ENCODE measurements around the gene TSKS. TPM values are rescaled to one million over a fixed set of nuclear protein-coding genes. Genes with fewer than 3 reads are reported as not detected.
A peak's percentile ranks its signal among the peaks of the same experiment; 100 is the strongest.

TSKS gene
- polyA plus RNA-seq, 4 donors: 0.07 to 0.54 (median 0.28) TPM; not detected in 1

GRCh38 chr19:49776371-49776764 is 13.3 kb upstream of the TSKS start:
- DNase-seq: no peak
- WGBS, 3 donors: 91 to 99% (median 92%) methylated on average over 6 of the region's 6 CpGs
- FAIRE-seq: no peak
- no peak overlapping the region for H3K27ac ChIP-seq (ENCODE audit: low read depth in 1 of 3, low read length in 2 of 3)
- H3K9me3 ChIP-seq (ENCODE audit: control insufficient read depth in 2 of 2, insufficient read depth in 1 of 2, low read depth in 1 of 2, low read length in 1 of 2): no peaks in the 10 kb centered on the region
- H3K4me1 ChIP-seq (ENCODE audit: control insufficient read depth in 3 of 3, insufficient read depth in 2 of 3, low read depth in 1 of 3, low read length in 2 of 3): peaks cover 0 to 10% (median 0%) of the 10 kb centered on the region in 3 donors
- H3K4me3 ChIP-seq (ENCODE audit: low read depth in 1 of 3, low read length in 3 of 3): no peak overlapping the region
- H3K27me3 ChIP-seq (ENCODE audit: control insufficient read depth in 3 of 3, insufficient read depth in 3 of 3, low read length in 3 of 3): no peaks in the 10 kb centered on the region
- peaks cover 0 to 46% (median 2%) of the 10 kb centered on the region in 3 donors for H3K36me3 ChIP-seq (ENCODE audit: control insufficient read depth in 3 of 3, insufficient read depth in 2 of 3, low read depth in 1 of 3, low read length in 3 of 3)

- WGBS, 3 donors: 92 to 96% (median 94%) methylated on average over 20 of the region's 20 CpGs
- H3K27me3 ChIP-seq (ENCODE audit: control insufficient read depth in 3 of 3, insufficient read depth in 3 of 3, low read length in 3 of 3): no peaks in the 10 kb centered on the region
- H3K9me3 ChIP-seq (ENCODE audit: control insufficient read depth in 2 of 2, insufficient read depth in 1 of 2, low read depth in 1 of 2, low read length in 1 of 2): no peaks in the 10 kb centered on the region
- no peak overlapping the region for H3K4me3 ChIP-seq (ENCODE audit: low read depth in 1 of 3, low read length in 3 of 3)
- FAIRE-seq (no peak), DNase-seq (no peak)
- H3K4me1 ChIP-seq (ENCODE audit: control insufficient read depth in 3 of 3, insufficient read depth in 2 of 3, low read depth in 1 of 3, low read length in 2 of 3): peaks cover 0 to 8% (median 0%) of the 10 kb centered on the region in 3 donors
- H3K27ac ChIP-seq (ENCODE audit: low read depth in 1 of 3, low read length in 2 of 3): no peak overlapping the region
- H3K36me3 ChIP-seq (ENCODE audit: control insufficient read depth in 3 of 3, insufficient read depth in 2 of 3, low read depth in 1 of 3, low read length in 3 of 3): peaks cover 0 to 45% (median 2%) of the 10 kb centered on the region in 3 donors
Measured at GRCh38 chr19:49775742-49776370, 12.8 kb upstream of the TSKS start.

DNA sequence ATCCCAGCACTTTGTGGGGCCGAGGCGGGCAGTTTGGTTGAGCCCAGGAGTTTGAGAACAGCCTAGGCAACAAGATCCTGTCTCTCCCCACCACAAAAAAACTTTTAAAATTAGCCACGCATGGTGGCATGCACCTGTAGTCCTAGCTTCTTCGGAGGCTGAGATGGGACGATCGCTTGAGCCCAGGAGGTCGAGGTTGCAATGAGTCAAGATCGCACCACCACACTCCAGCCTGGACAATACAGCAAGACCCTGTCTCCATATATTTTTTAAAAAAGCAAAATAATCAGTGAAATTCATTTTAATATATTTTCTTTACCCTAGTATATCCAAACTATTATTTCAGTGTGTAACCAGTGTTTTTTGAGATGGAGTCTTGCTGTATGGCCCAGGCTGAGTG is 11.9 kb upstream of the TSKS start:
- H3K36me3 ChIP-seq (ENCODE audit: control insufficient read depth in 3 of 3, insufficient read depth in 2 of 3, low read depth in 1 of 3, low read length in 3 of 3): peaks cover 0 to 45% (median 2%) of the 10 kb centered on the region in 3 donors
- DNase-seq (no peak), FAIRE-seq (no peak)
- 94 to 98% (median 95%) methylated on average over 8 of the region's 8 CpGs for WGBS, 3 donors
- H3K27ac ChIP-seq (ENCODE audit: low read depth in 1 of 3, low read length in 2 of 3): no peak overlapping the region
- peaks cover 0 to 8% (median 0%) of the 10 kb centered on the region in 3 donors for H3K4me1 ChIP-seq (ENCODE audit: control insufficient read depth in 3 of 3, insufficient read depth in 2 of 3, low read depth in 1 of 3, low read length in 2 of 3)
- no peaks in the 10 kb centered on the region for H3K27me3 ChIP-seq (ENCODE audit: control insufficient read depth in 3 of 3, insufficient read depth in 3 of 3, low read length in 3 of 3)
- no peaks in the 10 kb centered on the region for H3K9me3 ChIP-seq (ENCODE audit: control insufficient read depth in 2 of 2, insufficient read depth in 1 of 2, low read depth in 1 of 2, low read length in 1 of 2)
- no peak overlapping the region for H3K4me3 ChIP-seq (ENCODE audit: low read depth in 1 of 3, low read length in 3 of 3)

DNA sequence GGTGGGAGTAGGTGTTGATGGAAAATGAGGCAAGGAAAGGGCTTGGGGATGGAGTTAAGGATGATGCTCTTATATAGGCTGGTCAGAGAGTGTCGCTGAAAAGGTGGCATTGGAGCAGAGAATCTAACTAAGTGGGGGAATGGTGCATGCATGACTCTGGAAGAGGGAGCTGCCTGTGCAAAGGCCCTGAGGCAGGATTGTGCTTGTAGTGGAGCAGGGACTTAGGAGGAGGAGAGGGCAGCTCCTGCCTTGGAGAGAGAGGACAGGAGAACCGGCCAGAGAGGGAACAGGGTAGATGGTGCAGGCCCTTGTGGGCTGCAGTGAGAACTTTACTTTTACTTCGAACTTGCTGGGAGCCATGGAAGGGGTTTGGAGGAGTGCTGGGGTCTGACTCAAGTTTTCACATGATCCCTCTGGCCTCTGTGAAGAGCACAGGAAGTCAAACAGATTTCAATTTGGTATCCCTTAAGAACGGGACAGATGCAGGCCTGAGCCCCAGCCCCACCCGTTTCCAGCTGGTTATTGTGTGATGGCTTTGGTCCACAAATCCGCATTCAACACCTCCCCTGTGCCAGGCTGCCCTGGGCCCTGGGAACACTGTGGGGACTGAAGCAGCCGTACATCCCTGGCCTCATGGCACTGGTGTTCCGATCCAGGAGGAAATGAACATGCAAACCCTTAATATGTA is 10.7 kb upstream of the TSKS start:
- Histone ChIP-seq H3K27me3 (ENCODE audit: control insufficient read depth in 3 of 3, insufficient read depth in 3 of 3, low read length in 3 of 3) (no peaks in the 10 kb centered on the region), H3K9me3 (ENCODE audit: control insufficient read depth in 2 of 2, insufficient read depth in 1 of 2, low read depth in 1 of 2, low read length in 1 of 2) (no peaks in the 10 kb centered on the region), H3K4me3 (ENCODE audit: low read depth in 1 of 3, low read length in 3 of 3) (no peak overlapping the region), H3K27ac (ENCODE audit: low read depth in 1 of 3, low read length in 2 of 3) (no peak overlapping the region), H3K36me3 (ENCODE audit: control insufficient read depth in 3 of 3, insufficient read depth in 2 of 3, low read depth in 1 of 3, low read length in 3 of 3) (peaks cover 0 to 46% (median 2%) of the 10 kb centered on the region in 3 donors), H3K4me1 (ENCODE audit: control insufficient read depth in 3 of 3, insufficient read depth in 2 of 3, low read depth in 1 of 3, low read length in 2 of 3) (peaks cover 0 to 8% (median 0%) of the 10 kb centered on the region in 3 donors)
- no peak for DNase-seq
- FAIRE-seq: no peak
- WGBS, 3 donors: 78 to 84% (median 82%) methylated on average over 8 of the region's 8 CpGs

GRCh38 chr19:49772850-49773432 is 9.8 kb upstream of the TSKS start:
- Histone ChIP-seq H3K36me3 (ENCODE audit: control insufficient read depth in 3 of 3, insufficient read depth in 2 of 3, low read depth in 1 of 3, low read length in 3 of 3) (peaks cover 0 to 41% (median 2%) of the 10 kb centered on the region in 3 donors), H3K9me3 (ENCODE audit: control insufficient read depth in 2 of 2, insufficient read depth in 1 of 2, low read depth in 1 of 2, low read length in 1 of 2) (no peaks in the 10 kb centered on the region), H3K27me3 (ENCODE audit: control insufficient read depth in 3 of 3, insufficient read depth in 3 of 3, low read length in 3 of 3) (no peaks in the 10 kb centered on the region), H3K4me1 (ENCODE audit: control insufficient read depth in 3 of 3, insufficient read depth in 2 of 3, low read depth in 1 of 3, low read length in 2 of 3) (peaks cover 0 to 11% (median 2%) of the 10 kb centered on the region in 3 donors), H3K27ac (ENCODE audit: low read depth in 1 of 3, low read length in 2 of 3) (no peak overlapping the region), H3K4me3 (ENCODE audit: low read depth in 1 of 3, low read length in 3 of 3) (no peak overlapping the region)
- DNase-seq (peak in 1 of 2 donors; percentile 18), FAIRE-seq (no peak)
- 80 to 88% (median 81%) methylated on average over 10 of the region's 10 CpGs for whole genome bisulfite sequencing, 3 donors

- WGBS, 3 donors: 63 to 73% (median 71%) methylated on average over 12 to 13 of the region's 13 CpGs
- FAIRE-seq (no peak), DNase-seq (peak; percentile 64 to 77)
- no peak overlapping the region for H3K4me3 ChIP-seq (ENCODE audit: low read depth in 1 of 3, low read length in 3 of 3)
- peaks cover 0 to 41% (median 2%) of the 10 kb centered on the region in 3 donors for H3K36me3 ChIP-seq (ENCODE audit: control insufficient read depth in 3 of 3, insufficient read depth in 2 of 3, low read depth in 1 of 3, low read length in 3 of 3)
- H3K27me3 ChIP-seq (ENCODE audit: control insufficient read depth in 3 of 3, insufficient read depth in 3 of 3, low read length in 3 of 3): no peaks in the 10 kb centered on the region
- H3K4me1 ChIP-seq (ENCODE audit: control insufficient read depth in 3 of 3, insufficient read depth in 2 of 3, low read depth in 1 of 3, low read length in 2 of 3): peaks cover 2 to 16% (median 5%) of the 10 kb centered on the region in 3 donors
- H3K27ac ChIP-seq (ENCODE audit: low read depth in 1 of 3, low read length in 2 of 3): peak overlapping the region in 2 of 3 donors; percentile 52 to 53
- no peaks in the 10 kb centered on the region for H3K9me3 ChIP-seq (ENCODE audit: control insufficient read depth in 2 of 2, insufficient read depth in 1 of 2, low read depth in 1 of 2, low read length in 1 of 2)
Measured at GRCh38 chr19:49771674-49772139, 8.6 kb upstream of the TSKS start.

DNA sequence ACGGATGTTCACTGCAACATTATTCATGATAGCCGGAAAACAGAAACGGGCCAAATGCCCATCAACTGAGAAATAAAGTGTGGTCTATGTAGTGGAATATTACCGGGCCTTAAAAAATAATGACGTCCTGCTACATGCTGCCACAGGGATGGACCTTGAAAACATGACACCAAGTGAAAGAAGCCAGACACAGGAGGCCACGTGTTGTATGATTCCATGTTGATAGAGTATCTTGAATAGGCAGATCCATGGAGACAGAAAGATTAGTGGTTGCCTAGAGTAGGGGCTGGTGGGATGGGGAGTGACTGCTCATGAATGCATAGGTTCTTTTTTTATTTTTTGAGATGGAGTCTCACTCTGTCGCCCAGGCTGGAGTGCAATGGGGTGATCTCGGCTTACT is 7.4 kb upstream of the TSKS start:
- no peak overlapping the region for H3K4me3 ChIP-seq (ENCODE audit: low read depth in 1 of 3, low read length in 3 of 3)
- 89 to 92% (median 92%) methylated on average over 8 of the region's 8 CpGs for WGBS, 3 donors
- FAIRE-seq: no peak
- peaks cover 2 to 21% (median 5%) of the 10 kb centered on the region in 3 donors for H3K4me1 ChIP-seq (ENCODE audit: control insufficient read depth in 3 of 3, insufficient read depth in 2 of 3, low read depth in 1 of 3, low read length in 2 of 3)
- DNase-seq: no peak
- H3K36me3 ChIP-seq (ENCODE audit: control insufficient read depth in 3 of 3, insufficient read depth in 2 of 3, low read depth in 1 of 3, low read length in 3 of 3): peaks cover 0 to 29% (median 2%) of the 10 kb centered on the region in 3 donors
- no peaks in the 10 kb centered on the region for H3K9me3 ChIP-seq (ENCODE audit: control insufficient read depth in 2 of 2, insufficient read depth in 1 of 2, low read depth in 1 of 2, low read length in 1 of 2)
- no peak overlapping the region for H3K27ac ChIP-seq (ENCODE audit: low read depth in 1 of 3, low read length in 2 of 3)
- H3K27me3 ChIP-seq (ENCODE audit: control insufficient read depth in 3 of 3, insufficient read depth in 3 of 3, low read length in 3 of 3): no peaks in the 10 kb centered on the region

GRCh38 chr19:49767967-49768581 is 5.0 kb upstream of the TSKS start:
- 62 to 80% (median 77%) methylated on average over 12 of the region's 12 CpGs for WGBS, 3 donors
- FAIRE-seq: no peak
- Histone ChIP-seq H3K4me3 (ENCODE audit: low read depth in 1 of 3, low read length in 3 of 3) (peak overlapping the region; percentile 78 to 92 (median 79)), H3K27me3 (ENCODE audit: control insufficient read depth in 3 of 3, insufficient read depth in 3 of 3, low read length in 3 of 3) (no peaks in the 10 kb centered on the region), H3K27ac (ENCODE audit: low read depth in 1 of 3, low read length in 2 of 3) (peak overlapping the region in 1 of 3 donors; percentile 87), H3K9me3 (ENCODE audit: control insufficient read depth in 2 of 2, insufficient read depth in 1 of 2, low read depth in 1 of 2, low read length in 1 of 2) (no peaks in the 10 kb centered on the region), H3K4me1 (ENCODE audit: control insufficient read depth in 3 of 3, insufficient read depth in 2 of 3, low read depth in 1 of 3, low read length in 2 of 3) (peaks cover 2 to 25% (median 5%) of the 10 kb centered on the region in 3 donors), H3K36me3 (ENCODE audit: control insufficient read depth in 3 of 3, insufficient read depth in 2 of 3, low read depth in 1 of 3, low read length in 3 of 3) (peaks cover 0 to 16% (median 0%) of the 10 kb centered on the region in 3 donors)
- no peak for DNase-seq
